Measurements from ENCODE around the gene ZFYVE9. TPM values are rescaled to one million over a fixed set of nuclear protein-coding genes. Genes with fewer than 3 reads are reported as not detected.

The ZFYVE9 gene
- total and polyA plus RNA-seq, 2 of the 8 experiments (the other 6 are each of a cell fraction or from before 2014, with no cell fraction given), result 5.8 to 26.5 TPM

DNA sequence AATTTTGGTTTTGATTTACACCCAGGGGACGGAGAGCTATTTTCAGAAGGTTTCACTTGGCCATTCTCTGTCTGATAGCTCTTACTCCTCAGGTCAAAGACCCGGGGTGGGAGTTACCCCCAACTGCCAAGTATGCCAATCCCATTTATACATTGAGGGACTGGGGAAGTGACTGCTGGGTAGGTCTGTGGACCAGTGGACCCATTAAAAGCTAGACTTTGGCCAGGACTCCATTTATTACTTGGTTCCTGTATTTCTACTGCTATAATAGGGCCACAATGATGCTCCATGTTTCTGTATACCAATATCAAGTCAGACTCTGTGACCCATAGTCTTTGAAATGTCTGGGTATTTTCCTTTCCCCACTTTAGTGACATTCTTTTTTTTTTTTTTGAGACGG lies 14.6 kb downstream of the ZFYVE9 start:
- Histone ChIP-seq H4K91ac (replicated peaks; ENCODE audit: insufficient read length, low read length) (no peak overlapping the region), H3K79me1 (ENCODE audit: low read depth, low read length) (peaks cover 7% of the 10 kb centered on the region), H3K14ac (ENCODE audit: insufficient read length) (no peak overlapping the region), H3K56ac (replicated peaks; ENCODE audit: insufficient read length, low read depth, low read length) (no peak overlapping the region), H3K23ac (ENCODE audit: insufficient read length) (no peak overlapping the region), H2BK12ac (ENCODE audit: low read depth, low read length) (no peak overlapping the region), H4K8ac (ENCODE audit: extremely low read depth, insufficient read depth, low read length) (no peak overlapping the region), H2BK5ac (ENCODE audit: low read depth, low read length) (no peak overlapping the region), H3K79me2 (ENCODE audit: control insufficient read depth in 1 of 2, insufficient read depth in 2 of 2, low read length in 2 of 2) (peaks cover 8 to 41% of the 10 kb centered on the region in 2 experiments; a peak in 3 of 4 replicates), H4K20me1 (replicated peaks in 1 of 2; ENCODE audit: control insufficient read depth in 1 of 2, insufficient read depth in 2 of 2, low read length in 2 of 2) (no peaks in the 10 kb centered on the region), H3K4me2 (ENCODE audit: insufficient read depth in 1 of 2, low read depth in 2 of 2, low read length in 2 of 2) (no peak overlapping the region), H3K4me3 (ENCODE audit: extremely low read depth in 1 of 4, insufficient read depth in 2 of 4, low read depth in 3 of 4, low read length in 4 of 4) (no peak overlapping the region), H3K23me2 (ENCODE audit: low read depth, low read length) (no peaks in the 10 kb centered on the region), H3K18ac (ENCODE audit: extremely low read depth, low read length) (no peak overlapping the region), H3K4ac (replicated peaks; ENCODE audit: insufficient read length, low read depth, low read length) (no peak overlapping the region), H3K9ac (replicated peaks in 1 of 4; ENCODE audit: extremely low read depth in 1 of 4, low read depth in 3 of 4, low read length in 3 of 4) (no peak overlapping the region), H3K9me3 (ENCODE audit: insufficient read depth in 2 of 2, low read depth in 1 of 2, low read length in 1 of 2) (peaks cover 9 to 15% of the 10 kb centered on the region in 2 experiments), H3K36me3 (ENCODE audit: control insufficient read depth in 2 of 4, insufficient read depth in 4 of 4, low read length in 3 of 4) (no peaks in the 10 kb centered on the region), H3K27ac (ENCODE audit: low read depth, low read length) (no peak overlapping the region), H4K5ac (ENCODE audit: insufficient read length, low read depth, low read length) (no peak overlapping the region), H3K4me1 (replicated peaks in 1 of 4; ENCODE audit: control insufficient read depth in 3 of 4, insufficient read depth in 4 of 4, low read length in 3 of 4) (no peaks in the 10 kb centered on the region), H2BK120ac (replicated peaks; ENCODE audit: low read depth, low read length) (no peak overlapping the region), H3K27me3 (replicated peaks in 1 of 4; ENCODE audit: control insufficient read depth in 3 of 4, extremely low read depth in 1 of 4, insufficient read depth in 3 of 4, low read length in 3 of 4) (no peaks in the 10 kb centered on the region), H2BK15ac (ENCODE audit: low read length) (no peak overlapping the region), H2AFZ (ENCODE audit: low read length) (no peak overlapping the region), H2BK20ac (ENCODE audit: low read length) (no peak overlapping the region), H2AK5ac (ENCODE audit: low read depth, low read length) (no peak overlapping the region)
- TF ChIP-seq POLR2A (IDR thresholded peaks at IDR 0.05; ENCODE audit: control extremely low read depth in 1 of 2, low read depth in 2 of 2, low read length in 2 of 2) (no peak), ZNF274 (IDR thresholded peaks at IDR 0.05; ENCODE audit: borderline replicate concordance, extremely low read depth, low read length) (no peak), MAFK (IDR thresholded peaks at IDR 0.05; ENCODE audit: low read depth, low read length) (no peak), SP2 (IDR thresholded peaks at IDR 0.05; ENCODE audit: low read length) (no peak), PHF8 (conservative IDR thresholded peaks at IDR 0.05; ENCODE audit: low read depth, low read length) (no peak), SUZ12 (IDR thresholded peaks at IDR 0.05; ENCODE audit: low read length) (no peak), CREB1 (IDR thresholded peaks at IDR 0.05) (no peak), POU5F1 (IDR thresholded peaks at IDR 0.05; ENCODE audit: low read depth, low read length) (no peak), BACH1 (IDR thresholded peaks at IDR 0.05; ENCODE audit: low read length) (no peak), TAF7 (optimal IDR thresholded peaks at IDR 0.05; ENCODE audit: borderline replicate concordance, low read depth, low read length) (no peak), SIRT6 (IDR thresholded peaks at IDR 0.05; ENCODE audit: low read length) (no peak), JUND (IDR thresholded peaks at IDR 0.05; ENCODE audit: low read length) (no peak), ASH2L (IDR thresholded peaks at IDR 0.05; ENCODE audit: low read length) (no peak), TBP (IDR thresholded peaks at IDR 0.05; ENCODE audit: low read depth, low read length) (no peak)
- TF ChIP-seq, protein P1, sequence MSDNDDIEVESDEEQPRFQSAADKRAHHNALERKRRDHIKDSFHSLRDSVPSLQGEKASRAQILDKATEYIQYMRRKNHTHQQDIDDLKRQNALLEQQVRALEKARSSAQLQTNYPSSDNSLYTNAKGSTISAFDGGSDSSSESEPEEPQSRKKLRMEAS (IDR thresholded peaks at IDR 0.05), result no peak
- TF ChIP-seq, protein P2, sequence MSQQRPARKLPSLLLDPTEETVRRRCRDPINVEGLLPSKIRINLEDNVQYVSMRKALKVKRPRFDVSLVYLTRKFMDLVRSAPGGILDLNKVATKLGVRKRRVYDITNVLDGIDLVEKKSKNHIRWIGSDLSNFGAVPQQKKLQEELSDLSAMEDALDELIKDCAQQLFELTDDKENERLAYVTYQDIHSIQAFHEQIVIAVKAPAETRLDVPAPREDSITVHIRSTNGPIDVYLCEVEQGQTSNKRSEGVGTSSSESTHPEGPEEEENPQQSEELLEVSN (IDR thresholded peaks at IDR 0.05), result no peak
- DNase-seq (ENCODE audit: low read depth in 1 of 2, low spot score in 2 of 2), result no peak
- ChIA-PET POLR2A (ENCODE audit: partially characterized antibody) (interaction anchor here (0.6 kb wide), 1 partner anchor 35 kb away, joined by 3 read pairs; no protein-coding TSS in a partner anchor), CTCF (ENCODE audit: partially characterized antibody) (interaction anchor here (0.5 to 1.2 kb wide), 2 partner anchors 16 to 72 kb away, joined by 3 read pairs; no protein-coding TSS in a partner anchor)
- WGBS, 2 experiments (ENCODE audit: extremely low coverage in 1 of 2, insufficient coverage in 1 of 2, insufficient read length in 1 of 2, insufficient replicate concordance in 2 of 2, low coverage in 1 of 2, low lambda C conversion rate in 2 of 2, missing lambda C conversion rate in 1 of 2), result 50% methylated on average over 2 of the region's 3 CpGs; no CpG with 5 or more reads in 1 of the 2 experiments
- no peak for FAIRE-seq

Data from H1 (cell line).